Measurements from ENCODE around the gene TMEM151B.

TMEM151B gene

GRCh38 chr6:44270526-44271405 lies 516 bp downstream of the TMEM151B start:
- Histone ChIP-seq H3K9me3 (ENCODE audit: control insufficient read depth, insufficient read depth, low read length) (no peaks in the 10 kb centered on the region), H3K9ac (ENCODE audit: low read depth, low read length) (peak overlapping the region; percentile 24; the same call in 1 of the 2 replicates)

GRCh38 chr6:44271406-44271723 lies 1.1 kb downstream of the TMEM151B start:
- Histone ChIP-seq H3K36me3 (ENCODE audit: insufficient read depth, low read length) (no peaks in the 10 kb centered on the region), H3K9ac (ENCODE audit: low read depth, low read length) (no peak overlapping the region), H3K4me1 (ENCODE audit: insufficient read depth, low read length) (peaks cover 13% of the 10 kb centered on the region; the same call in 1 of the 2 replicates), H3K9me3 (ENCODE audit: control insufficient read depth, insufficient read depth, low read length) (no peaks in the 10 kb centered on the region)

More at GRCh38 chr6:44270526-44271405, 516 bp downstream of the TMEM151B start:
- H3K36me3 ChIP-seq (ENCODE audit: insufficient read depth, low read length) = no peaks in the 10 kb centered on the region
- H3K4me1 ChIP-seq (ENCODE audit: insufficient read depth, low read length) = peaks cover 13% of the 10 kb centered on the region; the same call in 1 of the 2 replicates

GRCh38 chr6:44271914-44272313 lies 1.7 kb downstream of the TMEM151B start:
- Histone ChIP-seq H3K36me3 (ENCODE audit: insufficient read depth, low read length) (no peaks in the 10 kb centered on the region), H3K4me1 (ENCODE audit: insufficient read depth, low read length) (peaks cover 13% of the 10 kb centered on the region; the same call in 1 of the 2 replicates), H3K9ac (ENCODE audit: low read depth, low read length) (no peak overlapping the region), H3K9me3 (ENCODE audit: control insufficient read depth, insufficient read depth, low read length) (no peaks in the 10 kb centered on the region)

GRCh38 chr6:44272529-44272928 lies 2.3 kb downstream of the TMEM151B start:
- H3K9me3 ChIP-seq (ENCODE audit: control insufficient read depth, insufficient read depth, low read length) = no peaks in the 10 kb centered on the region
- H3K9ac ChIP-seq (ENCODE audit: low read depth, low read length) = no peak overlapping the region
- H3K36me3 ChIP-seq (ENCODE audit: insufficient read depth, low read length) = no peaks in the 10 kb centered on the region
- peaks cover 13% of the 10 kb centered on the region; the same call in 1 of the 2 replicates for H3K4me1 ChIP-seq (ENCODE audit: insufficient read depth, low read length)

- no peaks in the 10 kb centered on the region for H3K36me3 ChIP-seq (ENCODE audit: insufficient read depth, low read length)
Measured at GRCh38 chr6:44272999-44273566, 2.8 kb downstream of the TMEM151B start.

GRCh38 chr6:44273617-44274016 lies 3.4 kb downstream of the TMEM151B start:
- Histone ChIP-seq H3K9ac (ENCODE audit: low read depth, low read length) (no peak overlapping the region), H3K36me3 (ENCODE audit: insufficient read depth, low read length) (no peaks in the 10 kb centered on the region), H3K9me3 (ENCODE audit: control insufficient read depth, insufficient read depth, low read length) (no peaks in the 10 kb centered on the region), H3K4me1 (ENCODE audit: insufficient read depth, low read length) (peaks cover 11% of the 10 kb centered on the region; the same call in 1 of the 2 replicates)

More at GRCh38 chr6:44272999-44273566, 2.8 kb downstream of the TMEM151B start:
- no peaks in the 10 kb centered on the region for H3K9me3 ChIP-seq (ENCODE audit: control insufficient read depth, insufficient read depth, low read length)
- peaks cover 13% of the 10 kb centered on the region; the same call in 1 of the 2 replicates for H3K4me1 ChIP-seq (ENCODE audit: insufficient read depth, low read length)
- no peak overlapping the region for H3K9ac ChIP-seq (ENCODE audit: low read depth, low read length)

GRCh38 chr6:44275271-44275748 lies 5.1 kb downstream of the TMEM151B start:
- Histone ChIP-seq H3K9ac (ENCODE audit: low read depth, low read length) (peak overlapping the region; percentile 31; the same call in 1 of the 2 replicates), H3K36me3 (ENCODE audit: insufficient read depth, low read length) (no peaks in the 10 kb centered on the region), H3K9me3 (ENCODE audit: control insufficient read depth, insufficient read depth, low read length) (no peaks in the 10 kb centered on the region), H3K4me1 (ENCODE audit: insufficient read depth, low read length) (peaks cover 9% of the 10 kb centered on the region; the same call in 1 of the 2 replicates)

- Histone ChIP-seq H3K36me3 (ENCODE audit: insufficient read depth, low read length) (no peaks in the 10 kb centered on the region), H3K4me1 (ENCODE audit: insufficient read depth, low read length) (peaks cover 9% of the 10 kb centered on the region; the same call in 1 of the 2 replicates), H3K9ac (ENCODE audit: low read depth, low read length) (peak overlapping the region; percentile 31; the same call in 1 of the 2 replicates), H3K9me3 (ENCODE audit: control insufficient read depth, insufficient read depth, low read length) (no peaks in the 10 kb centered on the region)
Measured at GRCh38 chr6:44275749-44276648, 5.7 kb downstream of the TMEM151B start.

GRCh38 chr6:44276667-44277640 lies 6.7 kb downstream of the TMEM151B start:
- no peak overlapping the region; the same call in 1 of the 2 replicates for H3K9ac ChIP-seq (ENCODE audit: low read depth, low read length)
- H3K4me1 ChIP-seq (ENCODE audit: insufficient read depth, low read length) = no peaks in the 10 kb centered on the region; the same call in 1 of the 2 replicates
- H3K9me3 ChIP-seq (ENCODE audit: control insufficient read depth, insufficient read depth, low read length) = no peaks in the 10 kb centered on the region
- H3K36me3 ChIP-seq (ENCODE audit: insufficient read depth, low read length) = no peaks in the 10 kb centered on the region

GRCh38 chr6:44277763-44278162 lies 7.5 kb downstream of the TMEM151B start:
- H3K36me3 ChIP-seq (ENCODE audit: insufficient read depth, low read length) = no peaks in the 10 kb centered on the region
- no peaks in the 10 kb centered on the region for H3K9me3 ChIP-seq (ENCODE audit: control insufficient read depth, insufficient read depth, low read length)
- H3K9ac ChIP-seq (ENCODE audit: low read depth, low read length) = no peak overlapping the region
- no peaks in the 10 kb centered on the region; the same call in 1 of the 2 replicates for H3K4me1 ChIP-seq (ENCODE audit: insufficient read depth, low read length)

GRCh38 chr6:44278315-44278714 lies 8.1 kb downstream of the TMEM151B start:
- H3K4me1 ChIP-seq (ENCODE audit: insufficient read depth, low read length) = no peaks in the 10 kb centered on the region; the same call in 1 of the 2 replicates
- no peaks in the 10 kb centered on the region for H3K36me3 ChIP-seq (ENCODE audit: insufficient read depth, low read length)
- no peak overlapping the region for H3K9ac ChIP-seq (ENCODE audit: low read depth, low read length)
- H3K9me3 ChIP-seq (ENCODE audit: control insufficient read depth, insufficient read depth, low read length) = no peaks in the 10 kb centered on the region

GRCh38 chr6:44278774-44279697 lies 8.8 kb downstream of the TMEM151B start:
- Histone ChIP-seq H3K4me1 (ENCODE audit: insufficient read depth, low read length) (no peaks in the 10 kb centered on the region; the same call in 1 of the 2 replicates), H3K36me3 (ENCODE audit: insufficient read depth, low read length) (no peaks in the 10 kb centered on the region), H3K9me3 (ENCODE audit: control insufficient read depth, insufficient read depth, low read length) (no peaks in the 10 kb centered on the region), H3K9ac (ENCODE audit: low read depth, low read length) (no peak overlapping the region)

All from ES-I3 (cell line).